Measurements from ENCODE around the gene SERGEF.

DNA sequence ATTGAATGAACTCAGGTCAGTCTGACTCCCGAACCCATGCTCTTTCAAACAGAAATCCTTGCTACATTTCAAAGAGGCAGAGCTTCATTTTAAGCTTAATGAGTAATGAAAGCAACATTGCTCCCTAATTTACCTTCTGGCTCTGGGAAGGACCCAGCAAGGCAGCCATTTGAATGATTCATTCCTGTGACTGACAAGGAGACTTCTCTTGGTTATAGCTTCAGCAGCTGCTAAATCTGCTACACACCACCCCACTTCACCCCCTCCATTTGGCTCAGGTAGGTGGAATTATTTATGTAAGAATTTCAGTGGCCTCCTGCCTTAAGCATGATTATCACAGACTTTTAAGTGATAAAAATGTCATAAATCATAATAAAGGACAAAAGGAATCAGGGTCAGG lies 160.6 kb downstream of the SERGEF start:
- TF ChIP-seq, protein P1, sequence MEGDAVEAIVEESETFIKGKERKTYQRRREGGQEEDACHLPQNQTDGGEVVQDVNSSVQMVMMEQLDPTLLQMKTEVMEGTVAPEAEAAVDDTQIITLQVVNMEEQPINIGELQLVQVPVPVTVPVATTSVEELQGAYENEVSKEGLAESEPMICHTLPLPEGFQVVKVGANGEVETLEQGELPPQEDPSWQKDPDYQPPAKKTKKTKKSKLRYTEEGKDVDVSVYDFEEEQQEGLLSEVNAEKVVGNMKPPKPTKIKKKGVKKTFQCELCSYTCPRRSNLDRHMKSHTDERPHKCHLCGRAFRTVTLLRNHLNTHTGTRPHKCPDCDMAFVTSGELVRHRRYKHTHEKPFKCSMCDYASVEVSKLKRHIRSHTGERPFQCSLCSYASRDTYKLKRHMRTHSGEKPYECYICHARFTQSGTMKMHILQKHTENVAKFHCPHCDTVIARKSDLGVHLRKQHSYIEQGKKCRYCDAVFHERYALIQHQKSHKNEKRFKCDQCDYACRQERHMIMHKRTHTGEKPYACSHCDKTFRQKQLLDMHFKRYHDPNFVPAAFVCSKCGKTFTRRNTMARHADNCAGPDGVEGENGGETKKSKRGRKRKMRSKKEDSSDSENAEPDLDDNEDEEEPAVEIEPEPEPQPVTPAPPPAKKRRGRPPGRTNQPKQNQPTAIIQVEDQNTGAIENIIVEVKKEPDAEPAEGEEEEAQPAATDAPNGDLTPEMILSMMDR (IDR thresholded peaks at IDR 0.05; ENCODE audit: low read depth, low read length, poor library complexity, severe bottlenecking): no peak
- TF ChIP-seq EZH2phosphoT487 (IDR thresholded peaks at IDR 0.05; ENCODE audit: borderline replicate concordance, low read length): no peak
